Cardiac septum (tissue), 1 donor: ENCODE results near the gene SUPT3H. TPM values are rescaled to one million over a fixed set of nuclear protein-coding genes. Genes with fewer than 3 reads are reported as not detected.

Source experiments
- microRNA-seq: library from miRNA; unstranded; fragments of <30 nt; microRNA quantifications from one replicate; pipeline ENCODE4 v1.2.0, GENCODE V29; 2020
- total RNA-seq: library from RNA; stranded (reverse); fragmentation: NEBNext Ultra II Directional; extraction: Animal tissue kit (Norgen Biotek cat#: 25700); gene quantifications from one replicate; pipeline ENCODE4 v1.2.1, GENCODE V29; 2021
- donor health status: DM: no; HTN: no; CAD: no.

The SUPT3H gene
- total RNA-seq, 1 donor from 2014 or later: 6.2 TPM

Small RNA genes lying within 50 kb of the gene (microRNA-seq; reads per million reads assigned to microRNA genes)
- gene MIR586: not detected

Other genes with a start within 250 kb of the SUPT3H start
- gene RUNX2, start 49.6 kb downstream of the SUPT3H start, total RNA-seq: 3.1 TPM